Renal pelvis (tissue), 4 donors: ENCODE data around the gene CDCP2. TPM values are rescaled to one million over a fixed set of nuclear protein-coding genes. Genes with fewer than 3 reads are reported as not detected.

ENCODE experiments used
- DNase-seq: peaks from one replicate; pipeline ENCODE4 v3.0.0-alpha.2; 2013
- polyA plus RNA-seq, 3 donors: library from polyadenylated mRNA; unstranded; fragments of 120-200 nt; gene quantifications; one replicate each; pipeline ENCODE4 v1.2.1, GENCODE V29; 2013; ENCODE audit not compliant: insufficient read length in 3 of 3

The CDCP2 gene
- polyA plus RNA-seq, 3 donors = 0.06 to 0.12 (median 0.10) TPM

- no peak for DNase-seq
Measured at GRCh38 chr1:54136963-54137533, 15.8 kb downstream of the CDCP2 start.

DNA sequence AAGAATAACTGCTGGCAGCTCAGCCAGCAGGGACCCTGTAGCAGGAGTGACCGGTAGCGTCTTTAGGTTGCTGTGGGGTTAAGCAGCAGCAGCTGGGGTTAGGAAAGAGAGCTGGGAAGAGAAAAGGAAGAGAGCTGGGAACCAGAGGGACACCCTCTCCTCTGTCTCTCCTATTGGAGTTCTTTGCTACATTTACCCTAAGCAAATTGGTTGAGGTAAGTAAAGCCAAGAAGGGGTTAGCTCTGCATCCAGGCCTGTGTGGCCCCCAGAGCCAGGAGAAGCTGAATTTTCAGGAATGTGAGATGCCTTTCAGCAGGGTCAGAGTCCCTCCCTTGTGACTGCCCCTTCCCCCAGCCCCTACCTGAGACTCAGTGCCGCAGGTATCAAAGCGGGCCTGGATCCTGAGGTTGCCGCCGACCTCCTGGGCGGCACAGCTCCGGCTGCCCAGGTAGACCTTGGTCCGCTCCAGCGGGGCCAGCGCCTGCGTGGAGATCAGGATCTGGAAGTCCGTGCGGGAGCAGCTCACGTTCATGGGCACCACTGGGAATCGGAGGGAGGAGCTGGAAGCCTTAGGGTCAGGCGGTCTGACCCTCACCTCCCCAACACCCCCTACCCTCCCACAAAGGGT is 16.4 kb downstream of the CDCP2 start:
- no peak for DNase-seq

- no peak for DNase-seq
Measured at GRCh38 chr1:54135436-54136120, 17.2 kb downstream of the CDCP2 start.

GRCh38 chr1:54134295-54134694 is 18.5 kb downstream of the CDCP2 start:
- DNase-seq = no peak

DNA sequence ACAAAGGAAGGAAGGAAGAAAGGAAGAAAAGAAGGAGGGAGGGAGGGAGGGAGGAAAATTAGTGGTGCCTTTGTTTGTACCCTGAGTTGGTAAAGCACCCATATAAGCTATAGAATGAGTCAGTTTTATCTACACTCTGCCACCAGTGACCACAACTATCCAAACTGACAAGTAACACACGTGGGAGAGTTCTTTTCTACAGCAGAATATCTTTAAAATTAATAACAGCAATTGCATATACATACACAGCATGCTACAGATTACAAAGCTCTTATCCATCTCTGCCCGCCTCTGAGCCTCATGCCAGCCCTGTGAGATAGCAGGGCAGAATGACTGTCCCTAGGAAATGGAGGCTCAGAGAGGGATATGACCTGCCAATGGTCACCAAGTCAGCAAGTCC is 20.3 kb downstream of the CDCP2 start:
- DNase-seq = no peak

- no peak for DNase-seq
Measured at GRCh38 chr1:54131419-54131818, 21.4 kb downstream of the CDCP2 start.

DNA sequence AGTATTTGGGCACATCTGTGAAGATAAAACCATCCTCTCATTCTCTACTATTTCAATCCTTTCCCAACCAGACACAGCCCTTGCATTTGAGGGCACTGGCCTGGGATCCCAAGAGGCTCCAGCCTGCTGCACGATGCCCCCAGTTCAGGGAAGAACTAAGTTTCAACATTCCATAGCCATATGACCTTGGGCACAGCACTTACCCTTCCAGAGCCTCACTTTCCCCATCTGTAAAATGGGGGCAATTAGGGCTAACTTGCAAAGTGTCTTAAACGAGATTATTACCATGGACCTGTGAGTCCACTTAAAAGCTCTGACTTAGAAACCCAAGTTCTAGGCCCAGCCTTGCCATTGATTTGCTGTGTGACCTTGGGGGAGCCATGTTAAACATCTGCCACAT is 22.9 kb downstream of the CDCP2 start:
- DNase-seq = no peak

GRCh38 chr1:54127594-54128300 is 25.1 kb downstream of the CDCP2 start:
- DNase-seq = no peak

DNA sequence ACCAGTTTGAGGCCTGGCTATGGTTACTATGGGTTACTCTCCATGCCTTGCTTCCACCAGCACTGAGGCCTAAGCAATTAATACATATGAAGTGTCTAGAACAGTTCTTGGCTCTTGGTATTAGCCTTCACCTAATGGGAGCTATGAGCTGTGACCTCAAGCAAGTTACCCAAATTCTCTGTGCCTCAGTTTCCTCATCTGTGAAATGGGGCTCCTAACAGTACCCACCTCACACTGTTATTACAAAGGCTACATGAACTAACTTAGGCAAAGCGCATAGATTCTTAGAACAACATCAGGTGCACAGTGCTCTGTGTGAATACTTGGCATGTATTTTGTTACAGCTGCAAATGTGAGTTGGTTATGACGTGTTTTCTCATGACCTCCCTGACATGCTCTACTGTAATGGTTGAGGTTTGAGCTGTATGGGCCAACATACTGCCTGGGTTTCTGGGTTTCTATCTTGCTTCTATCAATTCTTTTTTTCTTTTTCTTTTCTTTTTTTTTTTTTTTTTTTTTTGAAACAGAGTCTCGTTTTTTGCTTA is 26.5 kb downstream of the CDCP2 start:
- DNase-seq = no peak

GRCh38 chr1:54125386-54126070 is 27.3 kb downstream of the CDCP2 start:
- no peak for DNase-seq

GRCh38 chr1:54124906-54125305 is 27.9 kb downstream of the CDCP2 start:
- DNase-seq = no peak

DNA sequence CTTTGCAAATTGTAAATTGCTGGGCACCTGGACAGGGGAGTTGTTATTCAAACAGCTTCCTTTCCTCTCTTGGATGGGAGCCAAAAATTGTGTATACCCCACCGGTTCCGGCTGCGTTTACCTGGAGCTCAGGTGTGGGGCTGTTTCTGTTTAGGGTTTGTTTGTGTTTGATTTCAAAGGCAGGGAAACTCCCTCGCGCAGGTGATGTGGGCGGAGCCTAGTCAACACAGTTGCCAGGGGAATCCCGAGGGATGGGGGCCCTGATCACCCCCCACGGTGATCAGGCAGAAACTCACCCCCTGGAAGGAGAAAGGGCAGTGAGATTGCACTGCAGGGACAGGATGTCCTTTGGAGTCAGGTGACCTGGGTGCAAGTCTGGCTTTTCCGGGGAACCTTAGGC is 28.3 kb downstream of the CDCP2 start:
- DNase-seq = no peak

- no peak for DNase-seq
Measured at GRCh38 chr1:54122992-54123391, 29.8 kb downstream of the CDCP2 start.

DNA sequence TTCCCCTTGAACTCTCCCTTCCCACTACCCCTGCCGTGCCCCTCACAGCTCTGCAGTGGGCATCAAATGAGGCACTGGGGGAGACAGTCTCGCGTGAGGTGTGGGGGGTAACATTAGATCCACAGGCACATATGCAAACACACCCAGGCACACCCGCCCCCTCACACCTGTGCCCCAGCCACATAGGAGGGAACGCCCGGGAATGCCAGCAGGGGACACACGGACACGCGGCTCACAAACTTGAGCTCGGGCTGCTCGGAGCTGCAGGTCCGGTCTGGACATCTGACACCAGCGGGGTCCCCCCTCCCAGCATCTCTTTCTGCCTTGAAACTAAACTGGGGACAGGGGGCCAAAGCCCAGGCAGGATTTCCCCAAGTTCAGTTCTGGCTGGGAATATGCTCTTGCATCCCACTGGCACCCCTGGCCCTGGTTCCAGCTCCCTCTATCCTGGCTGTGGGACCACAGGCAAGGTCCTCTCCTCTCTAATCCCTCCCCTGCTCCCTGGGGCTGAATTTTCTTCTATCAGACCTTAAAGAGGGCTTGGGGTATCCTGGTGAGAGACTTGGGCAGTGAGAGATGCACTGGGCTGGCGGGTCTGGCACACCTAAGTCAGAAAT is 30.6 kb downstream of the CDCP2 start:
- no peak for DNase-seq

- DNase-seq = peak; percentile 76
Measured at GRCh38 chr1:54121482-54122134, 31.2 kb downstream of the CDCP2 start.

GRCh38 chr1:54120698-54121481 is 31.9 kb downstream of the CDCP2 start:
- DNase-seq = no peak

GRCh38 chr1:54120018-54120697 is 32.6 kb downstream of the CDCP2 start:
- DNase-seq = no peak

- DNase-seq = no peak
Measured at GRCh38 chr1:54118704-54119103, 34.1 kb downstream of the CDCP2 start.

DNA sequence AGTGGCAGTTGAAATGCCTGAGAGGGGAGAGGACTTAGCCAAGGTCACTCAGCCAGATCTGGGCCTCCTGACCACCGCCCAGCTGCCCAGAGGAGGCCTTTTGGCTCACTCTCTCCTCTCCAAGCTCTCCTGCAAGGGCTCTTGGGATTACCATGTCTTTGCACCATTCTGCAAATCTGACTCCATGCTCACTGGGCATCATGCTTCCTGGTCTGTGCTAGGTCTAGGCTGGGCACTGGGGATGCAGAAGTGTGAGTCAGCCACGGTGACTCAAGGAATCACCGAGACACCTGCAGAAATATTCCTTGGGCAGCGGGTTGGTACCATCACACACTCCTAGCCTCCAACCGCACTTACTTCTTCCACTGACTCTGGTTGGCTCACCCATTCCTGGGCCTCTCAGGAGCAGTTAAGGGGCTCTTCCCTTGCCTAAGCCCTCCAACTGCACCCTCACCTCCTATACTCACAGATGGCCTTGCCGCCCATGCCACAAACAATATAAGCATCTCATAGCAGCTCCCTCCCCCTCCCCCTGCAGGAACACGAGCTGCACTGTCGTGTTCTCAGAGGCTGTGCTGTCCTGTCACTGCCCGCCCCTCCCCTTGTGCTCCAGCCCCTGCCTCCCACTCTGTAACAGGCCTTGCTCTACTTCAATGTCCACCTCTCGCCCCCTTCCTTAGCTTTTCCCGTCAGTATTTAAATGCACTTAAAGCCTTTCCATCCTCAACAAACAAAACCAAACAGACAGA is 34.8 kb downstream of the CDCP2 start:
- DNase-seq = no peak
